ENCODE results near the gene HEXIM2.
"Not testable (repeated sequence)": the region's sequence is repeated elsewhere in the genome, so short reads cannot be mapped to it uniquely, and the experiment has no call there.

HEXIM2 gene

GRCh38 chr17:45170280-45170930 is 8.7 kb downstream of the HEXIM2 start:
- no peak for DNase-seq (ENCODE audit: low spot score)

GRCh38 chr17:45170931-45171337 is 9.3 kb downstream of the HEXIM2 start:
- DNase-seq (ENCODE audit: low spot score): peak; percentile 24

- DNase-seq (ENCODE audit: low spot score): no peak
These were observed 9.9 kb downstream of the HEXIM2 start for GRCh38 chr17:45171338-45172231.

- DNase-seq (ENCODE audit: low spot score): no peak
These were observed 10.5 kb downstream of the HEXIM2 start for GRCh38 chr17:45172232-45172540.

GRCh38 chr17:45172541-45173286 is 11.0 kb downstream of the HEXIM2 start:
- peak; percentile 92 for DNase-seq (ENCODE audit: low spot score)

GRCh38 chr17:45175759-45176115 is 14.1 kb downstream of the HEXIM2 start:
- no peak for DNase-seq (ENCODE audit: low spot score)

GRCh38 chr17:45177563-45177962 is 15.9 kb downstream of the HEXIM2 start:
- DNase-seq (ENCODE audit: low spot score): no peak

- DNase-seq (ENCODE audit: low spot score): no peak
These were observed 22.5 kb downstream of the HEXIM2 start for GRCh38 chr17:45184144-45184543.

- DNase-seq (ENCODE audit: low spot score): no peak
These were observed 25.2 kb downstream of the HEXIM2 start for GRCh38 chr17:45186801-45187354.

GRCh38 chr17:45189009-45189408 is 27.3 kb downstream of the HEXIM2 start:
- no peak for DNase-seq (ENCODE audit: low spot score)

- no peak for DNase-seq (ENCODE audit: low spot score)
These were observed 29.0 kb downstream of the HEXIM2 start for GRCh38 chr17:45190503-45191255.

GRCh38 chr17:45195424-45195823 is 33.7 kb downstream of the HEXIM2 start:
- no peak for DNase-seq (ENCODE audit: low spot score)

GRCh38 chr17:45197108-45197507 is 35.4 kb downstream of the HEXIM2 start:
- DNase-seq (ENCODE audit: low spot score): no peak

GRCh38 chr17:45197555-45198334 is 36.1 kb downstream of the HEXIM2 start:
- peak; percentile 84 for DNase-seq (ENCODE audit: low spot score)

- no peak for DNase-seq (ENCODE audit: low spot score)
These were observed 39.0 kb downstream of the HEXIM2 start for GRCh38 chr17:45200701-45201100.

- DNase-seq (ENCODE audit: low spot score): no peak
These were observed 39.8 kb downstream of the HEXIM2 start for GRCh38 chr17:45201457-45201856.

- not testable (repeated sequence) for DNase-seq (ENCODE audit: low spot score)
These were observed 40.2 kb downstream of the HEXIM2 start for GRCh38 chr17:45201880-45202279.

GRCh38 chr17:45218895-45219661 is 57.4 kb downstream of the HEXIM2 start:
- peak; percentile 84 for DNase-seq (ENCODE audit: low spot score)

Data from pons (tissue), 1 donor.